ACHN (cell line): Measurements from ENCODE around the gene GAB3.

Experiments
- DNase-seq: peaks from one replicate; pipeline ENCODE4 v3.0.0-alpha.2; 2015
- in situ Hi-C: cut with HindIII; loops from 2 replicates; pipeline ENCODE4 v1.10.0; 2017; ENCODE audit warnings: low sequenced_read_pairs, low pct_ligation_motif_present, low pct_unique_long_range_greater_than_20kb

The GAB3 gene

GRCh38 chrX:154758696-154759095 lies 7.8 kb upstream of the GAB3 start:
- DNase-seq: no peak

DNA sequence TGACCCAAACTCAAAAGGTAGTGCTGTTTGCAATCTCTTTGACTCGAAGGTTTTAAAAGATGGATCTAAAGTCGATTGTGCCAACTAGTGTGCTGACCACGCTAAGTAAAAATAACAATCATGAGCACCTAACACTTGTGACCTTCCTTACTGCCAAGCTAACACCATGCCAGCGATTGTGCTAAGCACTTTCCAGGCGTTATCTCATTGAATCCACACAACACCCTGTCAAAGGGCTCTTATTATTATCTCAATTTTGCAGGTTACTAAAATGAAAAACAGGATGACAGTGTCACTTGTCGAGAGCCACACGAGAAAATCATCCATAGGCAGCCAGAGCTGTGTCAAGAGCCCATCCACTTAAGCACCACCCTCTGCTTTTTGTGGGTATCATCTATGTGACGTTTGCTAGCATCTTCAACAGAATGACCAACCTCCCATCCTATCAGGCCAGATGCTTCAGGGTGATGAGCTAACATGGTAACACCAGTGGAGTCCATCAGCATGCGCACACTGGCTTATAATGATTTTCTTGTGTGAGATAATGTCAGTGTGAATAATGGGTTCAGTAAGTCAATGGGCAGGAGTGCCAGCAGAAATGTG lies 893 bp upstream of the GAB3 start:
- in situ Hi-C loops: no loop called here
- no peak for DNase-seq

More at GRCh38 chrX:154758696-154759095, 7.8 kb upstream of the GAB3 start:
- in situ Hi-C loops: no loop called here

DNA sequence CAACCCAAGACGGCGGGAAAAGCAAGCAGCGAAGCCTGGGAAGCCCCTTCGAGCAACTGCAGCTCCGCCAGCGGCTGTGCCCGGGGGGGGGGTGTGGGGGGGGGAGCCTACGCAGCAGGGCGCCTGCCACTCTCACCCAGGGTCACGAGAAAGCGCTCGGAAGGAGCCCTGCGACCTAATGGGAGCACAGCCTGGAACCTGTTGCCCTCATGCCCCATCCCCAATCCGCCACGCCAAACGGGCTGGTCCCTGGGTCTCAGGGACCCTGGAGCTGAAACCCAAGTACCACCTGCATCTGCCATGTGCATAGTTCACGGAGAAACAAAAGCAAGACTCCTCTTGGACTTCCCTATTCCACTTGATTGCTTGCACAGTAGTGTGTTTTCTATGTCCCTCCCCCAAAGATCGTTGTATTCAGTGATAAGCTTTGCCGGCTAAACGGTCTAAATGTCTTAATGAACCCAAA lies 359 bp upstream of the GAB3 start:
- in situ Hi-C loops: no loop called here
- no peak for DNase-seq

- in situ Hi-C loops: no loop called here
- no peak for DNase-seq
Measured at GRCh38 chrX:154749856-154750255, 1.0 kb downstream of the GAB3 start.

- in situ Hi-C loops: no loop called here
- DNase-seq: peak; percentile 51
Measured at GRCh38 chrX:154748712-154749339, 2.1 kb downstream of the GAB3 start.

DNA sequence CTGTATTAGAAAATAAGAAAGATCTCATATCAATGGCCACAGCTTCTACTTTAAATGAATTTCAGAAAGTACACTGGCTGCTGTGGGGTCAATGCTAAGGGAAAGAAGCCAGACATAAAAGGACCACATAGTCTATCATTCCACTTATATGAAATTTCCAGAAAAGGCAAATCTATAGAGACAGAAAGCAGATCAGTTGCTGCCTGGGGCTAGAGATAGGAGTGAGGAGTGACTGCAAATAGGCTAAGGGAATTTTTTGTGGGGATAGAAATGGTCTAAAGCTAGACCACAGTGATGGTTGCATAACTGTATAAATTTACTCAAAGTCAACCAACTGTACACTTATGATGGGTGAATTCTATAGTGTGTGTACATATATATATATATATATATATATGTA lies 8.3 kb downstream of the GAB3 start:
- DNase-seq: no peak
- in situ Hi-C loops: no loop called here

DNA sequence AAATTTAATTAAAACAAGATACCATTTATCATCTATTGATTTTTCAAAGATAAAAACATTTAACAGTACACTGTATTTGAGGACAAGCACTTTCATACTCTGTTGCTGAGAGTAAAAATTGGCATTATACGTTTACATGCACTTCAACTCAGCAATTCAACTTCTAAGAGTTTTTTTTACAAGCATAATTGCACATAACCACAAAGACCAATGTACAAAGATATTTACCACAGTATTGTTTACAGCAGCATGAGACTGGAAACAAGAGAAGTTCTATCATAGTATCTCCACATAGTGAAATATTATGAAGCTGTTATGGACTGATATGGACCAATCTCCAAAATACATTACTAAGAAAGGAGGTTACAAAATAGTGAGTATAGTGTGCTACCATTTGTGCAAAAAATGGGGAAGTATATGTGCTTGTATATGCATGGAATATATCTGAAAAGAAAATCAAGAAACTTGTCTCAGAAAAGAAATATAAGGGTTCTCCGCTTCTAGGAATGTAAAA lies 10.9 kb downstream of the GAB3 start:
- no peak for DNase-seq
- in situ Hi-C loops: no loop called here

- in situ Hi-C loops: no loop called here
- no peak for DNase-seq
Measured at GRCh38 chrX:154738011-154738738, 12.7 kb downstream of the GAB3 start.

GRCh38 chrX:154737136-154737535 lies 13.7 kb downstream of the GAB3 start:
- no peak for DNase-seq
- in situ Hi-C loops: no loop called here

- in situ Hi-C loops: no loop called here
- no peak for DNase-seq
Measured at GRCh38 chrX:154735695-154736393, 15.0 kb downstream of the GAB3 start.

DNA sequence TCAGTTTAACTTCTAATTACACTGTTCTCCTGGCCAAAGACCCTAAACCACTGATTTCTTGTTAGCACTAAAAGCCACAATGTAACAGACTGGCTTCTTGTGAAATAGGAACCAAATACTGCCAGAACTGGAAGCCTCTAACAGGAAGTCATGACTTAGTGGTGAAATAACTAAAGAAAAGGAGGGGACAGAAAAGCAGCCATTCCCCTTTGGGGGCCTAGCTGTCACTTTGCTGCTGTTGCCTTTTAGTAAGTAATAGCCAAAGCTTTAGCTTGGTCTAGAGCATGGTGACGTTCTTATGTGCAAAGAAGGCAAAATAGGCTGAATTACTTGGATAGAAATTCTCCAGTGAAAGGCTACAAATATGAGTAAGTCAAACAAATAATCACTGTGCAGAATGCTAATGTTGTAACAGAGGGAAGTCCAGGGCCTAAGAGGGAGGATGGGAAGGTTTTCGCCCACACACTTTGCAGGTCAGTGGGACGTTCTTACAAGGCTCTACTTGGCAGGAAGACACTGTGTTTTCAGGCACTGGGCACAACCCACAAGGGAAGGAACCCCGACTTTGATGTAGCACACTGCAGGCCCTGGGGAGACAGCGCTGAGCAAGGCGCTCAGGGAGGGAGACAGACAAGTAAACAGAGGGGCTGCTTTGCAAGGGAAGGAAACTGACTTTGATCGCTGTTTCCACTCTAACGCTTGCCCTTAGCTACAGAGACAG lies 16.7 kb downstream of the GAB3 start:
- DNase-seq: no peak
- in situ Hi-C loops: no loop called here

DNA sequence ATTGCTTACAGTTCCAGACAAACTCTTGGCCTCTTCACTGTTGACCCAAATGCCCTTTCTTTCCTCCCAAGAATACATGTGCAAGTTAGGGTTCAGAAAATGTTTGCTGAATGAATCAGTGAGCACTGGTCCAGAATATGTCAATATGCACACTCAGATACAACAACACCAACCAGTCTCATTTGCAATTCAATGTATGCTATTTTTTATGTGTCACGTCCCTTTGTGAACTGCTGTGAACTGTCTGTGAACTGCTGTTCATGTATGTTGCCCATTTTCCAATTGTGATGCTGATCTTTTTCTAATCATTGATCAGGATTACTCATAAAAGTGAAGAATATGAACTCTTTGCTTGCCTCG lies 17.8 kb downstream of the GAB3 start:
- no peak for DNase-seq
- in situ Hi-C loops: no loop called here

DNA sequence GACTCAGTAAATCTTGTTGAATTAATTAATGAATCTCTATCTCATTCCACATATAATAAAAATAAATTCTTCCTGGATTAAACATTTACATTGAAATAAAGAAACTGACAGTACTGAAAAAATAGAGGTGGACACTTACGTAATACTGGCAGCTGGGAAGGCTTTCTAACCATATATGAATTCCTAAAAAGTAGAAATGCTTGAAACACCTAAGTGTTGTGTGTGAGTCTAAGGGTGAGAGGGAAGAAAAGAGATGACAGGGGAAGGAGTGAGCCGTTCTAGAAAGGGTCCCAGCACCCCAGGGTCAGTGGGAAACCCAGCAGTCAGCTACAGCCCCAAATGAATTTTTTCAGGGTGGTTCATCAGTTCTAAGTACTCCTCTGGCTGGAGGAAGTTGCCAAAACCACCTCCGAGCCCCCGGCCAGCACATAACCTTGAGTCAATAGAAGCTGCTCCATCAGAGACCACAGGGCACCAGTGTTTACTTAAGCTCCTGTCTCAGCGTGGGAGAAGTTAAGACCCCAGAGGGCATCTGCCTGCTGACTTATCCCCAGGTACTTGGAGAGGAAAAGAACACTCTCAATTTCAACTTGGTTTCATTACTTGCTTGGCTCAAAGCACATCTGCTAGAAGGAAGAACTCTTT lies 18.3 kb downstream of the GAB3 start:
- in situ Hi-C loops: no loop called here
- DNase-seq: no peak

DNA sequence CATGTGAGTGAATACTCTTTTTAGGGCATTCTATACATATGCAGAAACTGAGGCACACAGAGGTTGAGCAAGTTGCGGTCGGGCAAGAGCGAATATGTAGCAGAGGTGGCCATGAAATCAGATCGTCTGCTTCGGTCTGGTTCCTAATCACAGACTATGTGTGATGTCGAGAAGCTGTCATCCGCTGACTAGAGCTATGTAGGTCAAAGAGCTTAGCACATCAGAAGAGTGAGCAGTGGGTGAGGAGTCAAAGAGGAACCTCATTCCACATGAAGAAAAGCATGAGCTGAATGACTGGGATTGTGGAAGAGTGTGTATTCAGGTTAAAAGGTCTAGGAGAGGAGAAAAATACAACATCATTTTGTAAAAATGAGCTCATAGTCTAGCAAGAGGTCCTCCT lies 19.0 kb downstream of the GAB3 start:
- in situ Hi-C loops: no loop called here
- DNase-seq: no peak

DNA sequence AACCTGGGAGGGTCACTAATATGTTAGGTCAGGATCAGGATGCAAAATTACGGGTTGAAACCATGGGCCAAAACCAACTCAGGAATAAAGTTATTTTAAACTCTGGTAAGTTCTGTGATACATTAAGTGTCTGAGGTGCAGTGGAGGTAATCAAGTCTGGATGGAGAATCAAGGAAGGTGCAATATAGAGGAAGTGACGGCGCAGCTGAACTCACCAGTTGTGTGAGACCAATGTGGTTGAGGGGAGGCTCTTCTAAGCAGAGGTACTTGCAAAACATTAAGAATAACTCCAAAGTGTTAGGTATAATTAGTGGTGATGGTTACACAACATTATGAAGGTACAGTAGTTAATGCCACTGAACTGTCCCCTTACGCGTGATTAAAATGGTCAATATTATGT lies 19.7 kb downstream of the GAB3 start:
- in situ Hi-C loops: no loop called here
- no peak for DNase-seq

- DNase-seq: no peak
- in situ Hi-C loops: no loop called here
Measured at GRCh38 chrX:154730253-154730891, 20.5 kb downstream of the GAB3 start.

GRCh38 chrX:154729439-154729838 lies 21.4 kb downstream of the GAB3 start:
- in situ Hi-C loops: no loop called here
- DNase-seq: no peak
